Smooth muscle cell (in vitro differentiated cells): ENCODE measurements around the gene CBR3. TPM values are rescaled to one million over a fixed set of nuclear protein-coding genes. Genes with fewer than 3 reads are reported as not detected.

ENCODE experiments used
- DNase-seq: peaks from one replicate; lab custom pipeline; 2025; ENCODE audit not compliant: unreplicated experiment; lab: John Stamatoyannopoulos, UW
- H2AFZ ChIP-seq: fragments of 200-600 bp; sonication (generic); 2 replicates; pipeline ENCODE4 v1.6.0; 2016; ENCODE audit warnings: antibody characterized with exemption, low read depth, mild to moderate bottlenecking
- H3F3A ChIP-seq: fragments of 200-600 bp; sonication (generic); 2 replicates; pipeline ENCODE4 v1.6.0; 2017; ENCODE audit warnings: antibody characterized with exemption, low read depth
- H3K27ac ChIP-seq: fragments of 200-600 bp; sonication (generic); 2 replicates; pipeline ENCODE4 v1.5.1; 2016; ENCODE audit warnings: low read depth, mild to moderate bottlenecking
- H3K27me3 ChIP-seq: fragments of 200-600 bp; sonication (generic); 2 replicates; pipeline ENCODE4 v1.6.1; 2016; ENCODE audit warnings: low read depth, mild to moderate bottlenecking
- H3K36me3 ChIP-seq: fragments of 200-600 bp; sonication (generic); 2 replicates; pipeline ENCODE4 v1.5.1; 2016; ENCODE audit warnings: low read depth
- H3K4me1 ChIP-seq: fragments of 200-600 bp; sonication (generic); 2 replicates; pipeline ENCODE4 v1.5.1; 2016; ENCODE audit warnings: low read depth
- H3K4me2 ChIP-seq: fragments of 200-600 bp; sonication (generic); 2 replicates; pipeline ENCODE4 v1.6.0; 2016; ENCODE audit warnings: mild to moderate bottlenecking
- H3K4me3 ChIP-seq: fragments of 200-600 bp; sonication (generic); 2 replicates; pipeline ENCODE4 v1.5.1; 2016; ENCODE audit warnings: mild to moderate bottlenecking
- H3K79me2 ChIP-seq: fragments of 200-600 bp; sonication (generic); 2 replicates; pipeline ENCODE4 v1.6.0; 2016; ENCODE audit warnings: low read depth, mild to moderate bottlenecking
- H3K9ac ChIP-seq: fragments of 200-600 bp; sonication (generic); 2 replicates; pipeline ENCODE4 v1.6.0; 2016; ENCODE audit warnings: low read depth
- H3K9me3 ChIP-seq: fragments of 200-600 bp; sonication (generic); replicated peaks from 2 replicates; pipeline ENCODE4 v1.5.1; 2016; ENCODE audit warnings: low read depth
- H4K20me1 ChIP-seq: fragments of 200-600 bp; sonication (generic); 2 replicates; pipeline ENCODE4 v1.6.0; 2016; ENCODE audit warnings: low read depth
- CTCF ChIP-seq: fragments of 200-600 bp; sonication (generic); IDR thresholded peaks from 2 replicates; pipeline ENCODE4 v1.5.1; 2017; ENCODE audit warnings: borderline replicate concordance, mild to moderate bottlenecking, antibody characterized with exemption; ENCODE audit not compliant: insufficient read depth, poor library complexity, severe bottlenecking
- WGBS: methylation state at CpG from one replicate; pipeline ENCODE4 v1.1.7; 2016; ENCODE audit warnings: low lambda C conversion rate; 5-methylcytosine and 5-hydroxymethylcytosine counted together
- polyA plus RNA-seq: library from polyadenylated mRNA; unstranded; fragments of >200 nt; fragmentation: Nextera tagmentation; extraction: Ambion mirVana; gene quantifications from 2 replicates; pipeline ENCODE4 v1.2.1, GENCODE V29; 2016
- total RNA-seq: library from RNA; depleted of rRNA; stranded (reverse); fragments of >200 nt; gene quantifications from 2 replicates; pipeline ENCODE4 v1.2.3, GENCODE V29; 2014

CBR3 gene
- total and polyA plus RNA-seq, 2 experiments from 2014 or later, result 0.78 to 3.3 TPM

- DNase-seq, result no peak
- 90% methylated on average over 17 of the region's 17 CpGs for WGBS
- H2AFZ ChIP-seq, result no peak overlapping the region
Observed at GRCh38 chr21:36113647-36114428, 21.0 kb upstream of the CBR3 start.

GRCh38 chr21:36115138-36115730 is 19.6 kb upstream of the CBR3 start:
- no peaks in the 10 kb centered on the region for H3F3A ChIP-seq
- 91% methylated on average over 6 of the region's 6 CpGs for WGBS
- no peak for DNase-seq
- no peak overlapping the region for H3K9ac ChIP-seq
- no peaks in the 10 kb centered on the region for H3K4me1 ChIP-seq
- no peaks in the 10 kb centered on the region for H3K27me3 ChIP-seq
- H3K4me2 ChIP-seq, result no peak overlapping the region
- no peak overlapping the region for H3K27ac ChIP-seq
- no peaks in the 10 kb centered on the region for H3K36me3 ChIP-seq
- no peaks in the 10 kb centered on the region for H4K20me1 ChIP-seq
- no peak overlapping the region for H2AFZ ChIP-seq
- TF ChIP-seq CTCF, result no peak
- H3K79me2 ChIP-seq, result no peaks in the 10 kb centered on the region
- no peaks in the 10 kb centered on the region for H3K9me3 ChIP-seq
- no peak overlapping the region for H3K4me3 ChIP-seq

More at GRCh38 chr21:36113647-36114428, 21.0 kb upstream of the CBR3 start:
- Histone ChIP-seq H3K4me2 (no peak overlapping the region), H4K20me1 (no peaks in the 10 kb centered on the region), H3K4me1 (no peaks in the 10 kb centered on the region), H3K79me2 (no peaks in the 10 kb centered on the region), H3K36me3 (no peaks in the 10 kb centered on the region), H3K27ac (no peak overlapping the region), H3K4me3 (no peak overlapping the region), H3K9me3 (no peaks in the 10 kb centered on the region), H3F3A (no peaks in the 10 kb centered on the region), H3K9ac (no peak overlapping the region), H3K27me3 (no peaks in the 10 kb centered on the region)
- TF ChIP-seq CTCF, result no peak

GRCh38 chr21:36117286-36117741 is 17.6 kb upstream of the CBR3 start:
- H4K20me1 ChIP-seq, result no peaks in the 10 kb centered on the region
- H3K4me3 ChIP-seq, result no peak overlapping the region
- no peak overlapping the region for H3K27ac ChIP-seq
- H3F3A ChIP-seq, result no peaks in the 10 kb centered on the region
- H3K4me2 ChIP-seq, result no peak overlapping the region
- no peaks in the 10 kb centered on the region for H3K9me3 ChIP-seq
- 89% methylated on average over 2 of the region's 2 CpGs for WGBS
- TF ChIP-seq CTCF, result no peak
- no peaks in the 10 kb centered on the region for H3K36me3 ChIP-seq
- no peaks in the 10 kb centered on the region for H3K79me2 ChIP-seq
- H2AFZ ChIP-seq, result no peak overlapping the region
- H3K4me1 ChIP-seq, result no peaks in the 10 kb centered on the region
- DNase-seq, result no peak
- H3K9ac ChIP-seq, result no peak overlapping the region
- no peaks in the 10 kb centered on the region for H3K27me3 ChIP-seq
